ENCODE measurements around the gene ITGAD. TPM values are rescaled to one million over a fixed set of nuclear protein-coding genes. Genes with fewer than 3 reads are reported as not detected.

ITGAD gene
- total RNA-seq, 1 experiment from 2014 or later: not detected

DNA sequence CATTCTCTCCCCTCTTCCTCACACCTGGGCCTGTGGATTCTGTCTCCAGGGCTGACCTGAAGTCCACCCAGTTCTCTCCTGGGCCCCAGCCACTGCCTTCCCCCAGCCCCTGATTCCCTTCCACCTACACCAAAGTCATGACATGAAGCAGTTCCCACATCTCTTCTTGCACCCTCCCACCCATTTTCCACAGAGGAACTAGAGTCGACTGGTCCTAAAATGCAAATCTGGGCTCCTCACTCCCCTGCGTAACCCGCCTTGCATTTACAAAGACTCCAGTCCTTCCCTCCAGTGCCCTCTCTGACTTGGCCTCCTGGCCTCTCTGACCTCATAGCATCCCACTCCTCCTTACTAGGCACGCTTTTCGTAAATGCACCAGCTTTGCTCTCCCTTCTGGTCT, 20.2 kb downstream of the ITGAD start:
- H3K9me3 Mint-ChIP-seq: peaks cover 2 to 4% of the 10 kb centered on the region in 2 experiments; a peak in 3 of 5 replicates
- Histone ChIP-seq H4K8ac (replicated peaks; ENCODE audit: insufficient read length, low read depth, low read length) (no peak overlapping the region), H3K23me2 (ENCODE audit: insufficient read length, low read depth, low read length, poor library complexity, severe bottlenecking) (no peaks in the 10 kb centered on the region), H3K9me3 (ENCODE audit: control insufficient read depth, low read depth, low read length) (no peaks in the 10 kb centered on the region), H2BK15ac (ENCODE audit: low read depth, low read length) (no peak overlapping the region), H3K18ac (ENCODE audit: insufficient read length, low read depth, low read length) (no peak overlapping the region), H2BK20ac (ENCODE audit: low read depth, low read length, poor library complexity, severe bottlenecking) (no peak overlapping the region), H3K4me2 (ENCODE audit: insufficient read depth, insufficient read length, low read length) (no peak overlapping the region), H2BK120ac (ENCODE audit: low read depth, low read length, poor library complexity, severe bottlenecking) (no peak overlapping the region), H3K4ac (ENCODE audit: low read depth, low read length) (no peak overlapping the region), H3T11ph (ENCODE audit: low read length) (no peak overlapping the region), H3K27ac (ENCODE audit: insufficient read length, low read depth, low read length) (no peak overlapping the region), H3K23ac (ENCODE audit: insufficient read length, low read depth, low read length) (no peak overlapping the region), H4K20me1 (ENCODE audit: control insufficient read depth, insufficient read depth, insufficient read length) (no peaks in the 10 kb centered on the region), H2BK12ac (ENCODE audit: insufficient read length, low read depth, low read length) (no peak overlapping the region), H2AFZ (ENCODE audit: low read length) (no peak overlapping the region), H3K4me1 (ENCODE audit: insufficient read depth, low read length) (no peaks in the 10 kb centered on the region), H3K79me2 (ENCODE audit: insufficient read depth, low read length) (no peaks in the 10 kb centered on the region), H3K14ac (ENCODE audit: insufficient read depth, low read length) (no peak overlapping the region), H4K91ac (ENCODE audit: insufficient read length, low read depth, low read length) (no peak overlapping the region), H3K79me1 (ENCODE audit: insufficient read depth, low read depth, low read length, poor library complexity, severe bottlenecking) (no peaks in the 10 kb centered on the region), H3K9ac (ENCODE audit: extremely low read depth, insufficient read length, low read length) (no peak overlapping the region), H3K27me3 (ENCODE audit: insufficient read depth, low read length) (no peaks in the 10 kb centered on the region), H4K5ac (ENCODE audit: insufficient read length, low read depth, low read length) (no peak overlapping the region), H3K56ac (ENCODE audit: insufficient read length, low read depth, low read length) (no peak overlapping the region), H2AK5ac (ENCODE audit: insufficient read length, low read length) (no peak overlapping the region), H2BK5ac (ENCODE audit: insufficient read length, low read length) (no peak overlapping the region)
- 0 out of 7 replicates have a peak overlapping the region, but pooled peaks of 1 of the 3 experiments have one; percentile 11 for H3K27ac Mint-ChIP-seq
- WGBS (ENCODE audit: extremely low coverage, insufficient read length, low lambda C conversion rate): no CpG with 5 or more reads among the region's 5 CpGs
- no peaks in the 10 kb centered on the region for H3K36me3 Mint-ChIP-seq (ENCODE audit: insufficient read depth in 1 of 3, low read depth in 3 of 3)
- TF ChIP-seq, protein P1, sequence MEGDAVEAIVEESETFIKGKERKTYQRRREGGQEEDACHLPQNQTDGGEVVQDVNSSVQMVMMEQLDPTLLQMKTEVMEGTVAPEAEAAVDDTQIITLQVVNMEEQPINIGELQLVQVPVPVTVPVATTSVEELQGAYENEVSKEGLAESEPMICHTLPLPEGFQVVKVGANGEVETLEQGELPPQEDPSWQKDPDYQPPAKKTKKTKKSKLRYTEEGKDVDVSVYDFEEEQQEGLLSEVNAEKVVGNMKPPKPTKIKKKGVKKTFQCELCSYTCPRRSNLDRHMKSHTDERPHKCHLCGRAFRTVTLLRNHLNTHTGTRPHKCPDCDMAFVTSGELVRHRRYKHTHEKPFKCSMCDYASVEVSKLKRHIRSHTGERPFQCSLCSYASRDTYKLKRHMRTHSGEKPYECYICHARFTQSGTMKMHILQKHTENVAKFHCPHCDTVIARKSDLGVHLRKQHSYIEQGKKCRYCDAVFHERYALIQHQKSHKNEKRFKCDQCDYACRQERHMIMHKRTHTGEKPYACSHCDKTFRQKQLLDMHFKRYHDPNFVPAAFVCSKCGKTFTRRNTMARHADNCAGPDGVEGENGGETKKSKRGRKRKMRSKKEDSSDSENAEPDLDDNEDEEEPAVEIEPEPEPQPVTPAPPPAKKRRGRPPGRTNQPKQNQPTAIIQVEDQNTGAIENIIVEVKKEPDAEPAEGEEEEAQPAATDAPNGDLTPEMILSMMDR (conservative IDR thresholded peaks at IDR 0.05): no peak
- no peak overlapping the region for H3K4me3 Mint-ChIP-seq
- no peak for DNase-seq
- H3K4me1 Mint-ChIP-seq: peaks cover 6% of the 10 kb centered on the region in 2 experiments; a peak in 3 of 4 replicates
- H3K27me3 Mint-ChIP-seq (ENCODE audit: low read depth): peaks cover 37% of the 10 kb centered on the region

Measured in H9 (cell line).